Right ventricle myocardium superior (tissue), 1 donor: ENCODE data around the gene GGTLC2. TPM values are rescaled to one million over a fixed set of nuclear protein-coding genes. Genes with fewer than 3 reads are reported as not detected.
"Not testable (repeated sequence)": the region's sequence is repeated elsewhere in the genome, so short reads cannot be mapped to it uniquely, and the experiment has no call there.

Experiments used
- ATAC-seq: fragments of 200-7000 bp; cut with Tn5 transposase; one replicate; pipeline ENCODE4 v1.9.1; 2020; ENCODE audit warnings: mild to moderate bottlenecking; ENCODE audit not compliant: poor library complexity
- DNase-seq: peaks from one replicate; pipeline ENCODE4 v3.0.0-alpha.2; 2020
- intact Hi-C: fragments of 100-400 bp; cut with DNase I; formaldehyde crosslinking; loops from one replicate; pipeline ENCODE4 v1.11.2; 2022
- long read RNA-seq: library from polyadenylated mRNA; unstranded; transcript quantifications from one replicate; pipeline ENCODE4 v2.0.0, GENCODE V29; 2021
- total RNA-seq: library from RNA; stranded (reverse); fragmentation: NEBNext Ultra II Directional; extraction: Animal tissue kit (Norgen Biotek cat#: 25700); gene quantifications from one replicate; pipeline ENCODE4 v1.2.1, GENCODE V29; 2021
- donor health status: DM: no; HTN: yes; CAD: no; lungs with severe emphysema.

The GGTLC2 gene
- total RNA-seq: not detected
- long read RNA-seq: 0 reads

DNA sequence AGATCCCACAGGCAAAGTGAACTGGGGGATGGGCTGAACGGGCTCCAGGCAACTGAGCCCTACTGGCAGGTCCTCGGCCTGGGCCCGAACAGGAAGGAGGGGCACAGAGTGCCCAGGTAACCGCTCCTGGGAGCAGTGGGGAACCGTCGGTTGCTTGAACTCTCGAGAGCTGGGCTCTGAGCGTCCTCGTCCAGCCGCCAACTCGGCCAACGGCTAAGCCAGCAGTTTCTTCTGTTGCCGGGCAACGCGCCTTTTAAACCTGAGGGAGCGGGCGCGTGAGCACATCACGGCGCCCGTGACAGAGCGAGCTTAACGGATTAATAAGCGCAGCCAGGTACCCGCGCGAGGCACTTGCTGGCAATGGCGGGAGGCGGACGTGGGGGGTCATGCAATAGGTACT lies at the start of gene GGTLC2:
Gene GGTLC2 (plus strand): TSS at position 301 of the 400 bp plus-strand sequence. CDS start 1,732 bp downstream, outside the sequence.
- DNase-seq, intact Hi-C loops, ATAC-seq: not testable (repeated sequence)

- intact Hi-C loops: no loop called here
- DNase-seq (no peak), ATAC-seq (no peak)
Observed at GRCh38 chr22:22595001-22595835, 49.2 kb upstream of the GGTLC2 start.

GRCh38 chr22:22598144-22598543 lies 46.3 kb upstream of the GGTLC2 start:
- intact Hi-C loops: no loop called here
- ATAC-seq: no peak

DNA sequence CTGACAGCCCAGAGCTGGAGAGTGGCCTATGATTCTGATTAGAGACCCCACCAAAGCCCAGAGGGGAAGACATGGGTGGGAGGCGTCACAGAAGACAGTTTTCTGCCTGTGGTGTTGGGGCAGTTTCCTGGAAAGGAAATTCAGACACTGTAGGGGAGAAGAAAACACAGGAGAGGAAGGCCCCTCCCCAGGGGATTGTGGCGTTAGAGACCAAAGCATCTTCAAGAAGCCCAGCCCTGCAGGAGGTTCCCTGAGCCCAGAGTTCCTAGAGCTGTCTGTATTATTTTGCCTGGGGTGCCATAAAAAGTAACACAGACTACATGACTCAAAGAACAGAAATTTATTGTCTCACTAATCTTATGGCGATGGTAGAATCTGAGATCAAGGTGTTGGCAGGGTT lies 45.2 kb upstream of the GGTLC2 start:
- intact Hi-C loops: no loop called here
- no peak for DNase-seq
- no peak for ATAC-seq

More at GRCh38 chr22:22598144-22598543, 46.3 kb upstream of the GGTLC2 start:
- no peak for DNase-seq

DNA sequence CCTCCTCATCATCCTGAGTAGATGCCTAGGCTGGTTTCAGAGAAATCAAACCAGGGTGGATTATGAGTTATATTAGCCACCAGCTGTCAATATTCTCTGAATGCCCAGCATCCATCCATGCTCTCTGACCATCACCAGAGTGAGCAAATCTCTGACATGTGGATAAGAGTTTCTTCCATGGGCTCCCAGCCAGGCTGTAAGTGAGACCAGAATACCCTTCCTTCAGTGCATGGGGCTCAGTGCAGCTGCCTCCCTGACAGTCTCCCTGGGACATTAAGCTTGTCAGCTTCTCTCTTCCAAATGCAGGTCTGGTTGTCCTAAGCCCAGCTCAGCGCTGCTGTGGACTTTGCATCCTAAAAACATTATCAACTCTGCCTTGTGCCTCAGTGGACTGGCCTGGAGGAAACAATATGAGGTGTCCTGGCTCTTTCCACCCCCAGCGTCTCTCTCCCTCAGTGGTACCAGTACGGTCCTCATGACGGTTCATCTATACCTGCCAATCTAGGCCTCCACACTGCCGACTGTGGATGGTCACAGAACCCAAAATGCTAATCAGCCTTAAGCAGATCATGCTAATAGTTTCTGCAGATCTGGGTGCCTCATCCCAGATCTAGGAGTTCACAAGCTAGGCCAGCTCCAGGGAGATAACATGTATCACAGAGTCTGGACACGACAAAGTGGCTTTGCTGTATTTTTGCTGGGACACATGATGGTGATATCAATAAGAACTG lies 43.7 kb upstream of the GGTLC2 start:
- DNase-seq: no peak
- no peak for ATAC-seq
- intact Hi-C loops: no loop called here

GRCh38 chr22:22603470-22603947 lies 40.9 kb upstream of the GGTLC2 start:
- ATAC-seq (no peak), DNase-seq (no peak)
- intact Hi-C loops: no loop called here

- ATAC-seq (no peak), DNase-seq (no peak)
- intact Hi-C loops: no loop called here
Observed at GRCh38 chr22:22604326-22605073, 39.9 kb upstream of the GGTLC2 start.

GRCh38 chr22:22605074-22605404 lies 39.4 kb upstream of the GGTLC2 start:
- DNase-seq (no peak), ATAC-seq (no peak)
- intact Hi-C loops: no loop called here

GRCh38 chr22:22608022-22608421 lies 36.4 kb upstream of the GGTLC2 start:
- DNase-seq, intact Hi-C loops, ATAC-seq: not testable (repeated sequence)

GRCh38 chr22:22609291-22609690 lies 35.1 kb upstream of the GGTLC2 start:
- ATAC-seq (no peak), DNase-seq (no peak)
- intact Hi-C loops: no loop called here

DNA sequence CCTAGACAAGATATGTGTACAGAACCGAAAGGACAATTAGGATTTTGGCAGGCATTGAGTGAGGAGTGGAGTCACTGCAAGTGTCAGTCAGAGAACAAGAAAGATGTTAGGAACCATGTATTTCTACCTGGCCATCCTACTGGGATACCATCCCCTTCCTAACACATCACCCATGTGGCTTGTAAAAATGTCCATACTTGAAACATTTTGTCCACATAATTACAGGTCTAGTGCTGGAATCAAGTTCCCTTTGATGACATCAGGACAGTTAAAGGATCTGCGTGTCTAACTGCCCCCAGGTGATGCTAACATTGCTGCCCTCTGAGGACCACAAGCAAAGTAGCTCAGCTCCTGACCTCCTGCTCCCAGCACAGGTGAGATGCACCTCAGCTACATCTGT lies 31.9 kb upstream of the GGTLC2 start:
- DNase-seq: no peak
- no peak for ATAC-seq
- intact Hi-C loops: no loop called here

- intact Hi-C loops: no loop called here
- ATAC-seq: no peak
- no peak for DNase-seq
Observed at GRCh38 chr22:22614065-22614464, 30.3 kb upstream of the GGTLC2 start.

DNA sequence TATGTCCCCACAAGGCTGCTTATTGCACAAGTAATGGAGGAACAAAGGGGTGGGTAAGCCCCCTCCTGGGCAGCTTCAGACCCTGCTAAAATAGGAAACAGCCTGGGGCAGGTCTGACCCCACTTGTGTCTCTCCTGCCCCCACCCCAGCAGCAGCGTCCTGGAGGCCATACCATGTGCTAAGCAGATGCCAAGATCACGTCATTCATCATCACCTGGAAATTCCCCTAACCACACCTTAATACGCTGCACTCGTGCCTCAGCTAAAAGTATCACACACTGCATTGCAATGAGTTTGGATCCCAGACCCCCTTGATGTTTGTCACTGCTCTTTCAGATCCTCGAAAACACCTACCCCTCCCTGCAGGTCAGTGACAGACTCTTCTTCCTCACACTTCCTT lies 27.8 kb upstream of the GGTLC2 start:
- no peak for DNase-seq
- intact Hi-C loops: no loop called here
- ATAC-seq: no peak

GRCh38 chr22:22618448-22618847 lies 26.0 kb upstream of the GGTLC2 start:
- intact Hi-C loops: no loop called here
- DNase-seq (no peak), ATAC-seq (no peak)

- ATAC-seq: no peak
- intact Hi-C loops: no loop called here
Observed at GRCh38 chr22:22618923-22619322, 25.5 kb upstream of the GGTLC2 start.

DNA sequence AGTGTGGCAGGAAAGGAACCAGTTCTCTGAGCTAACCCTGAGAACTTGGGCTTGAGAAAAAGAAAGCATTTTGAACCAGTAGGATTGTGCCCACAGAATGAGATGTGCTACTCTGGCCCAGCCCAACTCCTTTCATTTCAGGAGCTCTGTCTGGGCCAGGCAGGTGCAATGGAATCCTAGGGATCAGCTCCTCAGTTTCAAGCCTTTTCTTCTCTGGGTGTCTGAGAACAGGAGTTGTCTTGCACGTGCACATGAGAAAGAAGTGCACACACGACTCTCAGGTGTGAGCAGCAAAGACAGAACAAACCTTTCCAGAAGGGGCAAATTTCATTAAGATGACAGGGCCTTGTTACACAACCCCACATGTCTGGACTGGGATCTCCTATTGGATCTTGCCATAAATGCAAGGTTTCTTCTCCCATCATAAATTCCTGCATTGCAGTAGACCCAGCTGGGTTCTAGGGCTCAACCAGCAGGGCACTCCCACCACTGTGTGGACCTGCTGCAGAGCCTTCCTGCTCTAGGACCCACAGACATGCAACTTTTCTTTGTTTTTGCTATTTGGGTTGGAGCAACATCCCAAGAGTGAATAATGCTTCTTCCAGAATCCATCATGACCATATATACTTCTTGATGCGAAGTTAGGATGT lies 24.5 kb upstream of the GGTLC2 start:
- DNase-seq (no peak), ATAC-seq (no peak)
- intact Hi-C loops: no loop called here

More at GRCh38 chr22:22618923-22619322, 25.5 kb upstream of the GGTLC2 start:
- DNase-seq: no peak

- DNase-seq, ATAC-seq, intact Hi-C loops: not testable (repeated sequence)
Observed at GRCh38 chr22:22628546-22629495, 15.6 kb upstream of the GGTLC2 start.
